DMS153 (cell line): ENCODE results near the gene AFDN.
A peak's percentile ranks its signal among the peaks of the same experiment; 100 is the strongest.

Source experiments
- DNase-seq: peaks from one replicate; lab custom pipeline; 2025; lab: John Stamatoyannopoulos, UW

AFDN gene

DNA sequence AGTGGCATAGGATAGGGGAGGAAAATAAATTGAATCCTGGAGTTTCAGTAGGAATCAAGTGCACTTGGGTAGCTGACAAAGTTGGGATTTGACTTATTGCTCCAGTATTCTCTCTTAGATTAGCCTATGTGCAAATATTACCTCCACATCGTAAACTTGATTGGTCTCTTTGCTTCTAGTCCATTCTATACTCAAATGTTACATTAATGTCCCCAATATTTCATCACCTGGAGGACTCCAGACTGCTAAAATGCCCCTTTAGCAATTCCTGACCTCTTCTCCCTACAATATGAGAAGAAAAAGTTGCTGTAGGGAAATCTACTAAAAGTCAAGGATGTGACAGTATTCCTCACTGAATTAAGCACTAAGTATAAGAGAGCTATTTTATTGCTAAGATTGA lies 16.3 kb downstream of the AFDN start:
- DNase-seq = no peak

DNA sequence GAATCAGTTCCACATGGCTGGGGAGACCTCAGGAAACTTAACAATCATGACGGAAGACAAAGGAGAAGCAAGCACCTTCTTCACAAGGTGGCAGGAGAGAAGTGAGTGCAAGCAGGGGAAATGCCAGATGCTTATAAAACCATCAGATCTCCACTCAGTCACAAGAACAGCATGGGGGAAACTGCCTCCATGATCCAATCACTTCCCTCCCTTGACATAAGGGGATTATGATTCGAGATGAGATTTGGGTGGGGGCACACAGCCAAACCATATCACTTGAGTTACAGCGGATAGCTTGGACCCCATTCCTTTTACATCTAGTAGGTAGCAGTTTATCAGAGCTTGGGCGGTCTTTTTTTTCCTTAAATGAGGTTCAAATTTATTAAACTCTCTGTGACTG lies 19.1 kb downstream of the AFDN start:
- no peak for DNase-seq

DNA sequence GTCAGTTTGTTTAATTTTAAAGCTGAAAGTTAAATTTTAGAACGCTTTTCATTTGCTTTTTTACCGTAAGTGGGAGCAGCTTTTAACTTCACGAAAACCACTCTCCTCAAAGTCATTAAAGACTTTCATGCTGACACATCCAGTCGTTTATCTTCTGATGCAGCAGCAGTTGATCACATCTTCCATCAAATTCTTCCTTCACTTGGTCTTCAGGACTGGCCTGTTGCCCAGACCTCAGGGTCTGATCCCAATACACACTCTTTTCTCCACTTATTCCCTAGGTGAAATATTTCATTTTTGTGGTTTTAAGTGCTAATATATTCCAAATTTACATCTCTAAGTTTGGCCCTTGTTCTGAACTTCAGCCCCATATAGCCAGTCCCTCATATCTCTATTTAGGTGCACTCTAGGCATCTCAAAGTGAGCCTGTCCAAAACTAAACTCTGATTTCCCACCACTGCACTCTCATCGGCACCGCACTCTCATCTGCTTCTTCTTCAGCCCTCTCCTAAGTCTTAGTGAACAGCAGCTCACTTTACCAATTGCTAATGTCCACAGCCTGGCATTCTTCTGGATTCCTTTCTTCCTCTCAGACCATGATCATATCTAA lies 20.4 kb downstream of the AFDN start:
- no peak for DNase-seq

DNA sequence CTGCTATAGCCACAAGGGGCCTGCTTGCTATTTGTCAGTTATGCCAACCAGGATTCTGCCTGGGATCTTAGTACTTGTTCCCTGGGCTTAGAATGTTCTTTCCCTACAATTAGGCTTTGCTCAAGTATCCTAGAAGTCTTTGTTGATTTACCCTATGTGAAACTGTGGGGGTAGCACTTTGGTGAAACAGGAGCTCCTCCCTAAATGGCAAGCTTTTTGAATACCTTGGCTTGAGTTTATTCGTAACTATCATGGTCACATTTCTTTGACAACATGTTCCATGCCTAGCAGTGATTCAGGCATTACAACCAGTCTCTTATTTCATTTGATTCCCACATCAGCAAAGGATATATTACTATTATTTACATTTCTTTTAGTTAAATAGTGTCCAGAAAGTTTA lies 21.2 kb downstream of the AFDN start:
- DNase-seq = no peak

DNA sequence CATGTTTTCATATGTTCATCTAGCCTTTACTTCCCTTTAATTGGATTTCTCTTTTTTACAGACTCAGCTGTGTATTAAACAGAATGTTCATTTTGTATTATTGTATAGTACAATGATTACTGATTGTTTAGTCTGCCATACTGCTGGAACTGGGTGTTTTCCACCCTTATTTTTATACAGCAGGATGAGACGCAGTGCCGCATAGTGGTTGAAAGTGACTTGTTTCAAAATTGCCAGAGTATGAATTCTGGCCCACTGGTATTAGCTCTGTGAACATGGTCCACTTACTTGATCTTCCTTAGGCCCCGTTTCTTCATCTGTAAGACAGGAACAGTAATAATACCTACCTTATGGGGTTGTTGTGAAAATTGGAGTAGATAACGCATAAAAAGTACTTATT lies 22.1 kb downstream of the AFDN start:
- DNase-seq = no peak

DNA sequence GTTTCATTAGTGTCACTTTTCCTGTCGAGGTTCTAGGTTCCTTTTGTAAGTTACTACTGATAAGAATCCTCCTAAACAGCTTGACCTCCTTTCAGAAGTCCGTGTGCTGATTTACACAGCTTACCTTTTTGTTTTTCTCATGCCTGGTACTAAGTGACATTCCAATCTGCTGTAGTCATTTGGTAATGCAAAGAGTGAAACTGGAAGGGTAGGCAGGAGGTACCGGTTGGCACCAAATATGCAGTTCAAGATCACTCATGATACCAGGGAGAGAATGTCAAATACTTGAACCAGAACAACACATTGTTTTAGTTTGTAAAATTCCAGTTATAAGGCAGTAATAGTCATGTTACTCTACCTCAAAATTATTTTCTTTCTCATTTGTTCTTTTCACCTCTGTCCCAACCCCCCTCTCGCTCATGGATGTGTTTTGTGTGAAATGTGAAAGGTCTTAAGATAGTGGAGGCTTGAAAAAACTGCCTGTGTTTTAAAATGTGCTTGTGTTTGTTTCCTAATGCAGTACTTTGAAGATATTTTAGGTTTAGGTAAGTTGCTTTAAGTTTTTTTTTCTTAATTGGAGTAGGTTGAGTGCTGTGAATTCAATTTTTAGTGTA lies 23.2 kb downstream of the AFDN start:
- no peak for DNase-seq

DNA sequence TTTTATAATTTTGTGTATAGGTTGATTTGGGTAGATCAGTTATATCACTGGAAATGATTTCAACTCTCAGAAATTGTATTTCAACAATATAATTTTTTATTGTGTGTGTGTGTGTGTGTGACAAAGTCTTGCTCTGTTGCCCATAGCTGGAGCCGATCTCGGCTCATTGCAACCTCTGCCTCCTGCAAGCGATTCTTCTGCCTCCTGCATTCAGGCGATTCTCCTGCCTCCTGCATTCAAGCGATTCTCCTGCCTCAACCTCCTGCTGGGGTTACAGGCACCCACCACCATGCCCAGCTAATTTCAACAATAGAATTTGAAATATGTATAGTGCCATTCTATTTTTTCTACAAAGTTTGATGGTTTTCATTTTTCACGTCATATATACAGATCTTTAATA lies 24.1 kb downstream of the AFDN start:
- DNase-seq = no peak

DNA sequence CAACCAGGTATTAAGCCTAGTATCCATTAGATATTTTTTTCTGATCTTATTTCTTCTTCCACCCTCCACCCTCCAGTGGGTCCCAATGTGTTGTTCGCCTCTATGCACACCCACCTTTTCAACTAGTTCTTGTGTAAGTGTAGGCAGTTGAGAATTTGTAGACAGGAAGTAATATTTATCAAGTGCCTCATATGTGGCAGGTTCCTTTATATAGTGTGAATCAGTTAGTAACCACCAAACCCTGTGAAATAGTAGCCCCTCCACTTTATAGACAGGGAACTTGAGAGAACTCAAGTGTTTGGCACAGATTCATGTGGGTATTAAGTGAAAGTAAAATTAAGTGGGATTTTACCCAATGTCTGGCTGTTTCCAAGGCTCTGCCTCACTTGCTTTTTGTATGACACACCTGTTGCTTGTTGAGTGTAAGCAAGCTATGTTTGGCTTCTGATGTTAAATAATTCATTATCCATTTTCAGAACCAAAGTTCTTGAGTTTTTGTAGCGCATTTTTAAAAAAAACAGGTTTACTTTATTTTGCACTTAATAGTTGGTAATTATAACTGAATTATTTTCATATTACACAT lies 24.8 kb downstream of the AFDN start:
- peak; percentile 31 for DNase-seq

DNA sequence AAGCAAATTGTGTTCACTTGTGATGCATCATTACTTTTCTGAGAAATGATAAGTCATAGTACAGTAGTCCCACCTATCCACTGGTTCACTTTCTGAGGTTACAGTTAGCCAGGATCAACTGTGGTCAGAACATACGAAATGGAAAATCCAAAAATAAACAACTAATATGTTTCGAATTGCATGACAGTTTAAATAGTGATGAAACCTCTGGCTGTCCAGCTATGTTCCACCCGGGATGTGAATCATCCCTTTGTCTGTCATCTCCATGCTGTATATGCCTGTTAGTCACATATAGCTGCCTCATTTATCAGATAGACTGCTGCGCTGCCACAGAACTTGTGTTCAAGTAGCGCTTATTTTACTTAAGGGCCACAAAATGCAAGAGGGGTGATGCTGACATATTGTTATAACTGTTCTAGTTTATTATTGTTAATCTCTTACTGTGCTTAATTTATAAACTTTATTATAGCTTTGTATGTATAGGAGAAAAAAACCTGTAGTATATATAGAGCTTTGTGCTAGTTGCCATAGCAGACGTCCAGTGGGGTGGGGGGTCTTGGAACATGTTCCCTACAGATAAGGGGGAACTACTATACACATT lies 29.2 kb downstream of the AFDN start:
- DNase-seq = no peak

DNA sequence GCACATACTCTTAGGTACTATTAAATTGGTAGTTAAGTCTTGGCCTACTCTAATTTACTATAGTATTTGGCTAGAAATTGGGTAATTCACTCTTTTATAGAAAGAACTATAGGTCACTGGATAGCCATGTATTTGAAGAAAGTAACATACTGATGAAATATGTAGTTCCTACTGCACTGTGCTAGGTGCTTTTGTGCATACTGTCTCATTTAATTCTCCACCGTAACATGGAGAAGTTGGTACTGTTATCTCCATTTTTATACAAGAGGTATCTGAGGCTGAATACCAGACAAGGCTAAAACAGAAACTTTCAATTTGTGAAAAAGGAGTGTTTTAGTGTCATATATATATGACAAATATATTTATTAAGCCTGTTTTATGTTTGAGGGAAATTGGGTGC lies 29.8 kb downstream of the AFDN start:
- DNase-seq = no peak

DNA sequence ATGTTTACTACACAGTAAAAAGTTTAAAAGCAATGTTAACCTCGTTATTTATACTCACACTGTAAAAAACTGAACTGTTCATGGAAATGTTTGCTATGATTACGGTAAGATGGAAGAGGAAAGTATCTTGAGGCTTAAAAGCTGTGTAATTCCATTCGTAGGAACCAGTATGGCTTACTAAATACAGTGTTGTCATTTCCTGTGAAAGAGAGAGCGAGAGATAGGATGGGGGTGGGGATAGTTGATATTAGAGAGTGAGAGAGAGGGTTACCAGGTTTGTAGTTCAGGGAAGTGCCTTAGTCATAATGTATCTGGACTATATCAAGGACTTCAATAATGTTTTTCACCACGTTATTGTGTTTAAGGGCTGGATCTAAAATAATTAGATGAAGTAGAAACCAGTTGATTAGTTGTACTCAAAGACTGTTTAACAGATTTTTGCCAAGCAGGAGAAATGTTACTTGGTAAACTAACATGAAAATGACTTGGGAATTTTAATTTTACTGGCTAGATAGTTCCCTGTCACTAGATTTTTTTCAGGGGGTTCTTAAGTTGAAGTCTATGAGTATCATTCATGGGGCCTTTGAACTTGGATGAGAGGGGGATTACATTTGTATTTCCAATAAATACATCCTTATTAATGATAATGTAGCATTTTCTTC lies 30.4 kb downstream of the AFDN start:
- DNase-seq = peak; percentile 50

DNA sequence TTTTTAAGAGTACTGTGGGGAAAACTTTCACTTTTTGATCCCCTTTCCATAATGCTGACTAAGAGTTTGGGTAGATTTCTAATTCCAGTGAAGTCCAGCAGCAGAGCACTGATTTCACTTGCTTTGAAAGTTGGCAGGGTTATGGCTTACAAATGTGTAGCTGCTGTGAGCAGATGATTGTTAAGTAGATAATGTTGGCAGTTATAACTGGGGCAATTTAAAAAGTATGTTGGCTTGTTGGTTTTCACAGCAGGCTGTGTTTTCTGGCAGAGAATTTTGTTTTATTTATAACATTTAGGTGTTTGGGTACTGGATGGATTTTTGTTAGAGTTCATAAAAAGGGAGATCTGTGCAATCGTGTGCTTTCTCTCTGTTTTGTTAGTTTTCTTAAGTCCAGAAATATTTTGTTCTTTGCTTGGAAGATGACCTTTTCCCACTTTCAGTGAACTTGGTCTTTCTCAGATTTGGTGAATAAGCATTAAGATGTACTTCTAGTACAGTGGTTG lies 31.4 kb downstream of the AFDN start:
- no peak for DNase-seq

DNA sequence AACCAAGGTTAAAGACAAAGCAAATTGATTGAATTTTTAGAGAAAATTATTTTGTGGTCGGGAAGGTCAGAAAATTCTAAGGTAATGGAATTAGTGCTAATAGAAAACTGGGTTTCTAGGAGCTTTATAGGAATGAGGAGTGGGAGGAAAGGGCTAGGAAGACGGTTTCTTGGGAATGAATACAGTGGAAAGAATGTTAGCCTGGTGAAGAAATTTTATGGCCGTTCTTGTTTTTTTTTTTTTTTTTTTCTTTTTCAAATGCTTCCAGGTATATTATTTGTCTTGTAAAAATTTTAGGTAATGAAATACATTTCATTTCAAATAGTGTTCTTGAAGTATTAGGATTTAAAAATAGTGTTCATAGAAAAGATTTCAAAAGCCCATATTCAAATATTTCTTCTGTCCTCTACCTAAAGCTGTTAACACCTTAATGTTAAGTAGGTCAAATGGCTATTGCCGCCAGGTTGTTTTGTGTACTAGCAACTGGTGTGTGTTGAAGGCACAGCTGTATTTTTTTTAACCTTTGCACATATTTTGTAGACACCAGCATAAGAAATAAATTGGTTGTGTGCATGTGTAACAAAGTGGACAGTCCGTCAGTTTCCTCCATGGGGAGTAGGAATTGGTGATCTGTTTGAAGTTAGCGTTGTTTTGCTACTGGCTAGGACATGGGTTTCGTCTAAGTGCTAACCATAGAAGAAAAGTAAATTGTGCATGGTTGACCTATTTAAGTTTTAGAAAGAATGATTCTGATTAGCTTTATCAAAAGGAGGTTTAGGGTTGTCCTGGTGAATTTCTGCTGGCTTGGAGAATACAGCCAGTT lies 32.3 kb downstream of the AFDN start:
- no peak for DNase-seq

DNA sequence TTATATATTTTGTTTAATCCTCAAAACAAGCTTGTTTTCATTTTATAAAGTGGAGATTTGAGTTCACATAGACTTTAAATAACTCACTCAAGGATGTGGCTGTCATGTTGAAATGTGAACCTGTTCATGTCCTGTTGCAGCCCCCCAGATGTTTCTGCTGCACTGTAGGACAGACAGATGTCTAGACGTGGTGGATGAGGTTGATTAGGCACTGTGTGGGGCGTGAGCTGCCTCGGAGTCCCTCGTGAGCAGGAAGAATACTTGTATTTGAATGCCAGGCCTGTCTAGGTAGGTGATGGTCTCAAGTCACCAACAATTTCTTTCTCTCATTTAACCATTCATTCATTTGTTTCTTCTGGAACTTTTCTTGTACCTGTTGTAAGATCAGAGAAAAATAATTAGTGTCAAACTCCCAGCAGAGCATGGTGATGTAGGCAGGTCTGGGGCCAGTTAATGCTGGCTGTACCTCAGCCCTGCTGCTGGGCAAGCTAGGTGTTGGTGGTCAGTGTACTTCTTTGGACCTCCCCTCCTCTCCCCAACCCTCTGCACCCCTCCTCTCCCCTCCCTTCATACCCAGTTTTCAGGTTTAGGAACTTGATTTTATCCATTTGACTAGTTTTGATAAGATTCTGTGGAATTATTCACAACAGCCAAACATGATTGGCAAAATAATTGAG lies 34.0 kb downstream of the AFDN start:
- no peak for DNase-seq

DNA sequence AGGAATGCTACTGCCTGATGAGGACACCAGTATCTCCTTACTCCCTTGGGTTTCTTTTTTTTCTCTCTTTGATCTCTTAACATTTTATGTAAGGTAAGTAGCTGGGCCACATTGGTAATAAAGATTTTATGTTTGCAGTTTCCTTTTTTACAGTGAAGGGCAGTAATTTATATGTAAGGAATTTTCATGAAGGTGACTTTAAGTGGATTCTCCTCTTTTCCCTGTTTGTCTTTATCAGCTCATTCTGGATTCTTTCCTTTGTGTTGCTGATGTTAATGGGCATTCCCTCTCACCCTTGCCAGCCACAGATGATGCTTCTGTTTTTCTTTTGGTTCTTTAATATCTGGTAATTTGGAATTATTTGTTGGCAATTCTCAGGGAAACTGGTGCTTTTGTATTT lies 34.7 kb downstream of the AFDN start:
- no peak for DNase-seq

DNA sequence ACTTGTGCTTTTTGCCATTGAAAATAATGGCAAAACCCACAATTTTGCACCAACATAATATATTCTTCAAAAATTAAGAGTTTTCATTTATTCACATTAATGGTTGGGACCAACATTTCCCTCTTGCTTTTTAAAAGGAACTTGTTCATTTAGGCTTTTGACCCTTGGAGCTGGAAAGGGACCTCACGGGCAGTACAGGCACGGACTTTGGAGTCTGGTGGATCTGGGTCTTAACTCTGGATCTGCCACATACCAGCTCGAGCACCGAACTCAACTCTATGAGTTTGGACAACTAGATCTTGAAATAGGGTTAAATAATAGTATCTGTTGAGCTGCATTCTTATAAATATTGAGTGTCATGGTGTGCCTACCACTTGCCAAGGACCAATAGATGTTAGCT lies 37.2 kb downstream of the AFDN start:
- DNase-seq = no peak

DNA sequence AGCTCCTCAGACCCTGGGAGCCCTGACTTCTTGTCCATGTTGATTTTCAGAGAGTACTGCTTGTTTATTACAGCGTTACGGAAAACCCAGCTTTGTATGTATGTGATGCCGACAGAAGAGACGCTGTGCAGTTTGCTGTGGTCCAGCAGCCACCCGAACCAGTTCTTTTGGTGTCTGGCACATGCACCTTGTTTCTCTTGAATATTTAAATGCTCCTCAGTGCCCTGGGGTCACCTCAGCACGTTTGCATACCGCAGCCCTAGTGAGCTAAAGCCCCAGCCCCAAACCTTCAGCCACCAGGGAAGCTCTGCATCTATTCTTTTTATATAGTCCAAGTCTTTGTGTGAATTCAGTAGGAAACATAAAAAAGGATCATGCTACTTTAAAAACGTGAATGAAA lies 39.9 kb downstream of the AFDN start:
- no peak for DNase-seq

DNA sequence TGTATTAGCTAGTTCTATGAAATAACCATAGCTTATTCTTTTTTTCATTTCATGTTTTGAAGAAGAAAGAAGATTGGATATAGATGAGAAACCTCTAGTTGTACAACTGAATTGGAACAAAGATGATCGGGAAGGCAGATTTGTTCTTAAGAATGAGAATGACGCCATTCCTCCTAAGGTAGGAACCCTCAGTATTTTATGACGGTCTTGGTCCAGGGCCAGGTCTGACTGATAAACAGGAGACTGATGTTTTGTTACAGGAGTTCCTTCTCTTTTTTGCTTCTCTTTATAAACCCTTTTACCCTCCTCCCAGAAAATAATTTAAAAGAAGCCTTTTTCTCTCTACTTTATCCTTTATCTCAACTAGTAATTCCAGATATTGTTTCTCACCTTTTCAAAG lies 43.6 kb downstream of the AFDN start:
- no peak for DNase-seq

DNA sequence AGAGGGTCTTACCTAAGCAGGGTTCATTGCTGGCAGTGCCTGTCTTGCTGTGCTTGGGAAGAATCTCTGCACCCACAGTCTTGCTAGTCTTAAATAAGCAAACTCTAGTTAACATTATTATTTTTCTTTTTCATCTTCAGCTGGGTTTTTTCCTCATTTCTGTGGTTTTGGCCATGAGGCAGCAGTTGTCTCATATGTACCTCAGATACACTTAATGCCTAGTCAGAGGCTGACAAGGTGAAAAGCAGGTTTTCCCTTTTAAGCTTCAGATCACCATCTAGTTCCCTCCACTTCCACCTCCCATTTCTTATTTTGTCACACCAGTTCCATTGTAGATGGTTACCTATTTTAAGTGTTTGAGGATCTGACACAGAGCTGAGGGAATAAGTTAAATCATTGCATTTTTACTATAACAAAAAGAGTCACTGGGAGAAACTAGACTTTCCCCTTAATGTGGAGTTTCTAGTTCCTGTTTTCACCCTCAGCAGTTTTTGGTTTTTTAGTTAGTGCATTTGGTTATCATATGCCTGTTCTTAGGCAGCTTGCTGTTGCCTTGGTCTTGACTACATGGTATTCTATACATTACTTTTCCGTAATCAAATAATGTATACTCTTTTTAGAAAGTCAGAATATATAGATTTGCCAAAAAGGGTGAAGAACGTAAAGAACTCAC lies 46.0 kb downstream of the AFDN start:
- DNase-seq = no peak

DNA sequence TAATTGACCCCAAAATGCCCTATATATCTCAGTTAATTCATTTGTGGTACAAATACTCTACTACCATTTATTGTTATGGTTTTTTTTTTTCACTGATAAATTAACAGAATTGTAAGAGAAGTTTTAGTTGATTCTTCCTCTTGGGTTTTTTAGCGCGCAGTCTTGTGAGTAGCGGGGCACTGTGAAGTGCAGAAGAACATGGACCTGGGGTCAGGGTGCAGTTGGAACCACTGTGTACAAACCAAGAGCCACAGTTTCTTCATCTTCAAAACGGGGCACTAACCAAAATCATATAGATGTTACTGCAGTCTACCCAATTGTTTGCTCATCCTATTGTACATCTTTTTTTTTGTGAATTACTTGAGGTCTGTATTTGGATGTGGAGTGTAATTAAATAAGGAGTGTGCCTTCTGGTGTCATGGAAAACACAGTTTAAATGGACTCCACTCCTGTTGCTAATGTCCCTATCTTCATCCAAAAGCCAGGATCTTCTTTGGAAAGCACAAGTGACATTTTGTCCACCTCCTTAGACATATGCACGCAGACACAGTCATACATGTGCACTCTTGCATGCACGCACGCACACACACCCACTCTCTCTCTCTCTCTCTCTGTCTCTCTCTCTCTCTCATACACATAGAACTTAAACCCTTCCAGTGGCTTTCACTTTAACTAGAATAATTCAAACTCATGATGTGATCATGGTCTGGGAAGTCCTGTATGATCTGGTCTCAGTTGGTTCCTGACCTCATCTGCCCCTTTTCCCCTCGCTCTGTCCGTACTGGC lies 51.5 kb downstream of the AFDN start:
- no peak for DNase-seq
